Measurements from ENCODE around the gene EME2.

DNA sequence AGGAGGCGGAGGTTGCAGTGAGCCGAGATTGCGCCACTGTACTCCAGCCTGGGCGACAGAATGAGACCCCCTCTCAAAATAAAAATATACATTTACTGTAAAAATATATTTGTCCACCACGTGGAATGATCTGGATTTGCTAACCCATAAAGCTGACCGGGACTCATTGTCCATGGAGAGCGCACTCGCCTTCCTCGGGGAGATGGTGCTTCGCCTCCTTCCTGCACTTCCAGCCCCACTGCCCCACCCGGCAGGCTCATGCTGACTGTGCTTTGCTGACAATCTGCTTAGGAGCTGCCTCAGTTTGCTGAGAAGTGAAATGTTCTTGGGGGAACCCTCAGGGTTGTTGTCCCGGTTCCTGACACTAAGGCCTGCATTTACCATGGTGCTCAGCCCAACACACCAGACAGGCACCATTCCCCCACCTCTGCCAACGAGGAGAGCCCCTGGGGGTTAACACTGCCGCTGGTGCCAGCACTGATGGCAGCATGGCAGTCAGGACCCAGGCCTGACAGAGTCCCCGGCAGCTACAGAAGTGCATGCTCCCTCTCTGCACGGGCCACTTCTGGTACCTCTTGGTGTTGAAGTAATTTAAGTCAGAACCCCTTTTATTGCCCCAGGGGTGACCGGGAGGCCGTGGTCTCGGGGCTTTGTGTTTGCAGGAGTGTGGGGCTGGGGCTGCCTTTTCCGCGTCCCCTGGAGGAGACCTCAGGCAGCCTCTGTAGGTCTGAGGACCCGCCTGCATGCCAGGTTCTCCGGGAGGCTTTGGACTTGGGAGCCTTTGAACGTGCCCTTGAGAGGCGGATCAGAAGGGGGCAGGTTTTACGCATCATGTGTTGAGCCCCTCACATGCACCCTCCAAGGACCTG is 12.6 kb downstream of the EME2 start:
- TF ChIP-seq CTCF (conservative IDR thresholded peaks at IDR 0.05) (no peak), ZFX (IDR thresholded peaks at IDR 0.05) (no peak)
